SK-N-SH (cell line): Measurements from ENCODE around the gene PRR18.

ENCODE experiments used
- EZH2phosphoT487 ChIP-seq: fragments of 200-600 bp; sonication (generic); IDR thresholded peaks from 2 replicates; pipeline ENCODE4 v1.6.1; 2017; ENCODE audit warnings: low read depth, mixed run types, mild to moderate bottlenecking, antibody characterized with exemption, moderate library complexity, borderline replicate concordance
- MXI1 ChIP-seq: IDR thresholded peaks from 2 replicates; pipeline ENCODE4 v1.6.1; 2012; ENCODE audit warnings: mild to moderate bottlenecking, low read depth, low read length, improper control_type of control experiment
- NFIC ChIP-seq: IDR thresholded peaks from 2 replicates; pipeline ENCODE4 v1.4.0; 2012; ENCODE audit warnings: borderline replicate concordance
- TEAD4 ChIP-seq: IDR thresholded peaks from 2 replicates; pipeline ENCODE4 v1.4.0; 2012; ENCODE audit warnings: mild to moderate bottlenecking, borderline replicate concordance; ENCODE audit not compliant: insufficient read depth
- TF ChIP-seq, protein P1 (sequence below): IDR thresholded peaks from 2 replicates; pipeline ENCODE4 v1.6.1; 2012; ENCODE audit warnings: mild to moderate bottlenecking, low read depth, low read length, moderate library complexity
- TF ChIP-seq, protein P2 (sequence below): fragments of 200-600 bp; sonication (generic); IDR thresholded peaks from 2 replicates; pipeline ENCODE4 v1.6.1; 2017; ENCODE audit warnings: antibody characterized with exemption, mild to moderate bottlenecking, moderate library complexity
- TF ChIP-seq, protein P3 (sequence below): IDR thresholded peaks from 2 replicates; pipeline ENCODE4 v1.4.0; 2012; ENCODE audit warnings: low read depth, borderline replicate concordance

DNA sequence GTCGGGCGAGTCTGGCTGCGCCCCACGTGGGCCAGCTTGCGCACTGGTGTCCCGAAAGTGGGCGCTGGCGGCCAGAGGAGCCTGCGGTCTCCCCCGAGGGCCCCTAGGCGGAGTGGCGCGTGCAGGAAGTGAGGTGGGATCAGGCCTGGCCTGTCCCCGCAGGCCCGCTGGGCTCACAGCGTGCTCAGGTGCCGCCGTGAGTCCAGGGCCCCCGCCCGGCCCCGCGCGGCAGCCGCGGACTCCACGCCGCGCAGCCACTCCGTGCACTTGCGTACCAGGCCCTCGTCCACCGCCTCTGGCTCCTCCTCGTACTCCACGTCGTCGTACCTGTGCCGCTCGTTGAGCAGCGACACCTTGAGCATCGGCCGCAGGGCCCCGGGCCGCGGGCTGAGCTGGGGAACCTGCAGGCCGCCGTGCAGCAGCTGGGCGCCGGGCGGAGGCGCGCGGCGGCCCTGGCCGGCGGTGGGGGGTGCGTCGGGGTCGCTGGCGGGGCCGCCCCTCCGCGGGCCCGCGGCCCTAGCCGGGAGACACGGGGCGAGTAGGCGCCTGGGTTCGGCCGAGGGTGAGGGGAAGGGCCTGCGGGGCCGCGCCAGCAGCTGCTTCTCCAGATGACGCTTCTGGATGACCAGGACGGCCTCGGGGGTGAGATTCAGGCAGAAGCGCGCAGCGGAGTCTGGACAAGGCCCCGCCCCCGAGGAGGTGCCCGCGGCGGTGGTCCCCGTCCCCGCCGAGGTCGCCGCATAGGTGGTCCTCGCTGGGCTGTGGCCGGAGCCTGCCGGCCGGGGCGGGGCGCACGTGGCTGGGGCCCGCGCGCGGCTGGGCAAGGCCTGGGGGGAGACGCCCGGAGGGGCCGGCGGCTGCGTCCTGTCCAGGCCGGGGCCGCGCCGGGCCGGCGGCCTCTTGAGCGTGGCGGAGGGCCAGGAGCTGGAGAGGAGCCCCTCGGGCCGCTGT is 835 bp downstream of the PRR18 start:
- TF ChIP-seq, protein P1, sequence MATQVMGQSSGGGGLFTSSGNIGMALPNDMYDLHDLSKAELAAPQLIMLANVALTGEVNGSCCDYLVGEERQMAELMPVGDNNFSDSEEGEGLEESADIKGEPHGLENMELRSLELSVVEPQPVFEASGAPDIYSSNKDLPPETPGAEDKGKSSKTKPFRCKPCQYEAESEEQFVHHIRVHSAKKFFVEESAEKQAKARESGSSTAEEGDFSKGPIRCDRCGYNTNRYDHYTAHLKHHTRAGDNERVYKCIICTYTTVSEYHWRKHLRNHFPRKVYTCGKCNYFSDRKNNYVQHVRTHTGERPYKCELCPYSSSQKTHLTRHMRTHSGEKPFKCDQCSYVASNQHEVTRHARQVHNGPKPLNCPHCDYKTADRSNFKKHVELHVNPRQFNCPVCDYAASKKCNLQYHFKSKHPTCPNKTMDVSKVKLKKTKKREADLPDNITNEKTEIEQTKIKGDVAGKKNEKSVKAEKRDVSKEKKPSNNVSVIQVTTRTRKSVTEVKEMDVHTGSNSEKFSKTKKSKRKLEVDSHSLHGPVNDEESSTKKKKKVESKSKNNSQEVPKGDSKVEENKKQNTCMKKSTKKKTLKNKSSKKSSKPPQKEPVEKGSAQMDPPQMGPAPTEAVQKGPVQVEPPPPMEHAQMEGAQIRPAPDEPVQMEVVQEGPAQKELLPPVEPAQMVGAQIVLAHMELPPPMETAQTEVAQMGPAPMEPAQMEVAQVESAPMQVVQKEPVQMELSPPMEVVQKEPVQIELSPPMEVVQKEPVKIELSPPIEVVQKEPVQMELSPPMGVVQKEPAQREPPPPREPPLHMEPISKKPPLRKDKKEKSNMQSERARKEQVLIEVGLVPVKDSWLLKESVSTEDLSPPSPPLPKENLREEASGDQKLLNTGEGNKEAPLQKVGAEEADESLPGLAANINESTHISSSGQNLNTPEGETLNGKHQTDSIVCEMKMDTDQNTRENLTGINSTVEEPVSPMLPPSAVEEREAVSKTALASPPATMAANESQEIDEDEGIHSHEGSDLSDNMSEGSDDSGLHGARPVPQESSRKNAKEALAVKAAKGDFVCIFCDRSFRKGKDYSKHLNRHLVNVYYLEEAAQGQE = no peak
- TF ChIP-seq, protein P2, sequence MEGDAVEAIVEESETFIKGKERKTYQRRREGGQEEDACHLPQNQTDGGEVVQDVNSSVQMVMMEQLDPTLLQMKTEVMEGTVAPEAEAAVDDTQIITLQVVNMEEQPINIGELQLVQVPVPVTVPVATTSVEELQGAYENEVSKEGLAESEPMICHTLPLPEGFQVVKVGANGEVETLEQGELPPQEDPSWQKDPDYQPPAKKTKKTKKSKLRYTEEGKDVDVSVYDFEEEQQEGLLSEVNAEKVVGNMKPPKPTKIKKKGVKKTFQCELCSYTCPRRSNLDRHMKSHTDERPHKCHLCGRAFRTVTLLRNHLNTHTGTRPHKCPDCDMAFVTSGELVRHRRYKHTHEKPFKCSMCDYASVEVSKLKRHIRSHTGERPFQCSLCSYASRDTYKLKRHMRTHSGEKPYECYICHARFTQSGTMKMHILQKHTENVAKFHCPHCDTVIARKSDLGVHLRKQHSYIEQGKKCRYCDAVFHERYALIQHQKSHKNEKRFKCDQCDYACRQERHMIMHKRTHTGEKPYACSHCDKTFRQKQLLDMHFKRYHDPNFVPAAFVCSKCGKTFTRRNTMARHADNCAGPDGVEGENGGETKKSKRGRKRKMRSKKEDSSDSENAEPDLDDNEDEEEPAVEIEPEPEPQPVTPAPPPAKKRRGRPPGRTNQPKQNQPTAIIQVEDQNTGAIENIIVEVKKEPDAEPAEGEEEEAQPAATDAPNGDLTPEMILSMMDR = no peak
- no peak for TF ChIP-seq TEAD4
- no peak for TF ChIP-seq MXI1
- TF ChIP-seq EZH2phosphoT487 = no peak
- no peak for TF ChIP-seq NFIC
- TF ChIP-seq, protein P3, sequence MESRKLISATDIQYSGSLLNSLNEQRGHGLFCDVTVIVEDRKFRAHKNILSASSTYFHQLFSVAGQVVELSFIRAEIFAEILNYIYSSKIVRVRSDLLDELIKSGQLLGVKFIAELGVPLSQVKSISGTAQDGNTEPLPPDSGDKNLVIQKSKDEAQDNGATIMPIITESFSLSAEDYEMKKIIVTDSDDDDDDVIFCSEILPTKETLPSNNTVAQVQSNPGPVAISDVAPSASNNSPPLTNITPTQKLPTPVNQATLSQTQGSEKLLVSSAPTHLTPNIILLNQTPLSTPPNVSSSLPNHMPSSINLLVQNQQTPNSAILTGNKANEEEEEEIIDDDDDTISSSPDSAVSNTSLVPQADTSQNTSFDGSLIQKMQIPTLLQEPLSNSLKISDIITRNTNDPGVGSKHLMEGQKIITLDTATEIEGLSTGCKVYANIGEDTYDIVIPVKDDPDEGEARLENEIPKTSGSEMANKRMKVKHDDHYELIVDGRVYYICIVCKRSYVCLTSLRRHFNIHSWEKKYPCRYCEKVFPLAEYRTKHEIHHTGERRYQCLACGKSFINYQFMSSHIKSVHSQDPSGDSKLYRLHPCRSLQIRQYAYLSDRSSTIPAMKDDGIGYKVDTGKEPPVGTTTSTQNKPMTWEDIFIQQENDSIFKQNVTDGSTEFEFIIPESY = no peak
